AG10803 (cell line): Measurements from ENCODE around the gene MYCL.

ENCODE experiments used
- DNase-seq: peaks from one replicate; pipeline ENCODE4 v3.0.0; 2010; ENCODE audit warnings: low read depth
- H3K4me3 ChIP-seq: 2 replicates; pipeline ENCODE4 v1.5.1; 2011; ENCODE audit warnings: mild to moderate bottlenecking, low read length, control low read depth
- TF ChIP-seq, protein P1 (sequence below): conservative IDR thresholded peaks from 2 replicates; pipeline ENCODE4 v1.5.1; 2011; ENCODE audit warnings: mild to moderate bottlenecking, low read length, control low read depth, inconsistent platforms

The MYCL gene

DNA sequence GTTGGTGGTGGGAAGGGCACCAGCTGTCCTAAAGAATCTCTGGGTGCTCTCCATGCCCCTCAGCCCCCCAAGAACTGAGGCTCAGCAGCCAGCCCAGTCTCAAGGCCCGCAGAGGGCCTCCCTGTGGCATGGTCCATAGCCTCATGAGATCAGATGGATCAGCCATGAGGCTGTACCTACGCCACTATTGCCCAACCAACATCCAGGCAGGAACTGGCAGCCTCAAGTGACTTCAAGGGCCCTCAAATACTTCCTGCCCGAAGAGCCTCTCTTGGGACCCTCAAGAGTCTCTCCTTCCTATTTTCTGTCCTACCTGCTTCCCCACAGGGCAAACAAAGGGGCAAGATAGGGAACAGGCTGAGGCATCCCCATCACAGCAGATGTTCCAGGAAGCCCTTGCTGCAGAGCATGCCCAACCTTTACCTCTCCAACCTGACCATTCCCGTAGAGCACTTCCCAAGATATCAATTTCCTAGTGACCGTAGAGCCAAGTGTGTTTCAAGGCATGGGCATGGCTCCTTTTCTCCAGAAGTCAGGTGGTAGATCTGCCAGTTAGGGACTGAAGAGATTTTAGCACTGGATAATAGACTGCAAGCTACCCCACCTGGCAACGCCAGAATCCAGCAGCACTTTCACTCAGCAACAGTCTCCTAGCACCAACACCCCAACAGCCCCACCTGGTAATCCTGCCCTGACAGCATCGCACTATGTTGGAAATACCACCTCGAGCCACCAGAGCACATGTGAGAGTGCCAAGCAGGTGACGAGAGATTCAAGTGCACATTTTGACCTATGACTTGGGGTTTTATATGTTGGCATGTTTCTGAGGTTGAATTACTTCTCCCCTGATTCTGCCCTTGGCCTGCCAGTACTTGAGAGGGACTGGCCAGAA lies 39.5 kb upstream of the MYCL start:
- H3K4me3 ChIP-seq, result no peak overlapping the region
- DNase-seq, result no peak
- TF ChIP-seq, protein P1, sequence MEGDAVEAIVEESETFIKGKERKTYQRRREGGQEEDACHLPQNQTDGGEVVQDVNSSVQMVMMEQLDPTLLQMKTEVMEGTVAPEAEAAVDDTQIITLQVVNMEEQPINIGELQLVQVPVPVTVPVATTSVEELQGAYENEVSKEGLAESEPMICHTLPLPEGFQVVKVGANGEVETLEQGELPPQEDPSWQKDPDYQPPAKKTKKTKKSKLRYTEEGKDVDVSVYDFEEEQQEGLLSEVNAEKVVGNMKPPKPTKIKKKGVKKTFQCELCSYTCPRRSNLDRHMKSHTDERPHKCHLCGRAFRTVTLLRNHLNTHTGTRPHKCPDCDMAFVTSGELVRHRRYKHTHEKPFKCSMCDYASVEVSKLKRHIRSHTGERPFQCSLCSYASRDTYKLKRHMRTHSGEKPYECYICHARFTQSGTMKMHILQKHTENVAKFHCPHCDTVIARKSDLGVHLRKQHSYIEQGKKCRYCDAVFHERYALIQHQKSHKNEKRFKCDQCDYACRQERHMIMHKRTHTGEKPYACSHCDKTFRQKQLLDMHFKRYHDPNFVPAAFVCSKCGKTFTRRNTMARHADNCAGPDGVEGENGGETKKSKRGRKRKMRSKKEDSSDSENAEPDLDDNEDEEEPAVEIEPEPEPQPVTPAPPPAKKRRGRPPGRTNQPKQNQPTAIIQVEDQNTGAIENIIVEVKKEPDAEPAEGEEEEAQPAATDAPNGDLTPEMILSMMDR, result no peak

DNA sequence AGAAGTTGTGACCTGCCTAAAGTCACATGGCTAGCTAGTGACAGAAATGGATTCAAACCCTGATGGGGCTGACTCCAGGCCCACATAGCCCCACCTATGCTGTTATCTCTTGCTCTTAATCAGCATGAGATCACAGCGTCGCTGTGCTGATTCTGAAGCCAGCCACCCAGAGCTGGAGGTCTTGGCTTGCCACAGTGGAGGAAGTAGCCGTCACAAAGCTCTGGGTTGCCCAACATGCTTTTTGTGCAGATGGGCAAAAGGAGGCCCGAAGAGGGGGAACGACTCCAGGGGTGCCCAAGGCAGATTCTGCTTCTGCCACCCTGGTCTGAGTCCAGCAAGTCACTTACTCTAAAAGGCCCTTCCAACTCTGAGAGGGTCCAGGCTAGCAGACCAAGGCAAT lies 38.5 kb upstream of the MYCL start:
- H3K4me3 ChIP-seq, result no peak overlapping the region
- DNase-seq, result no peak
- TF ChIP-seq, protein P1, result no peak

DNA sequence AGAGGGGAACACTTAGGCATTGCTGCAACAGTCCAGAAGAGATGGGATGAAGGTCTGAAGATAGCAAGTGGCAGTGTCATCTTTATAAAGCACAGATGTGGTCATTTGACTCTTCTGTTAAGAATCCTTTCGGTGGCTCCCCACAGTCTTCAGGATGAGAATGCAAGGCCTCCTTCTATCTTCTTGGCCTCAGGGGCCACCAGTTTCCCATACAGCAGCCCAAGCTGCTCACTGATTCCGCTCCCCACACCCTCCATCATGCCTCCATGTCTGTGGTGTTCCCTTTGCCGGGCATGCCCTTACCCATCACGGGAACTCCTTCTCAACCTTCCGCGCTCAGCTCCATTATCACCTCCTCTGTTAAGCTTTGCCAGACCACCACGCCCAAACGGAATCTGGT lies 37.1 kb upstream of the MYCL start:
- no peak overlapping the region for H3K4me3 ChIP-seq
- TF ChIP-seq, protein P1, result no peak
- no peak for DNase-seq

DNA sequence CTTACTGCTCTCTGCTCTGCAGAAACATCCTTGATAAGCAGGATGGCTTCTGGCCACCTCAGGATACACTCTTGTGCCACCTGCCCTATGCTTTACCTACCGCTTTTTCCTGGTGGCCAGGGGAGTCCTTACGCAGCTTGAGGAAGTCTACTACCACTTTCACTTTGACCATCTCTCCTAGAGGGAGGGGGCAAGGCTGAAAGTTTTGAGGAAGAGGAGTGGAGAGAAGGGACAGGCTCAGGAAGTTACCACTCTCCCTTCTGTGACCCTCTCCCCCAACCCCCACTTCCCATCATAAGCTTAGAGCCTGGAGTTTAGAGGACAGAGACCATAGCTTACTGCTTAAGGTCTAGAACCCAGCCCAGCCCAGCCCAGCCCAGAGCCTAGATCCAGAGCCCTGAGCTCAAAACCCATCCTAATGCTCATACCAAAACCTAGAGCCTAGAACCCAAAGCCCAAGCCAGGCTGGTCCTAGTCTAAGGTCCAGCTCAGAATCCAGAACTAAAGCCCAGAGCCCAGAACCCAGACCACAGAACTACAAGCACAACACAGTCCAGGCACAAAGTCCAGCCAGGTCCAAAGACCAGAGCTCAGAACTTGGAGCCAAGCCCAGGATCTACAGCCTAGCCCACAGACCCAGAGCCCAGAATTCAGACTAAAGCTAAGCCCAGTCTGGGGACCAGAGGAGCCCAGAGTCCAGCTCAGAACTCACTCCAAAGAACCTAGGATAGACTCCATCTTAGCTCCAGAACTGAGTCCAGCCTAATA lies 35.2 kb upstream of the MYCL start:
- DNase-seq, result no peak

DNA sequence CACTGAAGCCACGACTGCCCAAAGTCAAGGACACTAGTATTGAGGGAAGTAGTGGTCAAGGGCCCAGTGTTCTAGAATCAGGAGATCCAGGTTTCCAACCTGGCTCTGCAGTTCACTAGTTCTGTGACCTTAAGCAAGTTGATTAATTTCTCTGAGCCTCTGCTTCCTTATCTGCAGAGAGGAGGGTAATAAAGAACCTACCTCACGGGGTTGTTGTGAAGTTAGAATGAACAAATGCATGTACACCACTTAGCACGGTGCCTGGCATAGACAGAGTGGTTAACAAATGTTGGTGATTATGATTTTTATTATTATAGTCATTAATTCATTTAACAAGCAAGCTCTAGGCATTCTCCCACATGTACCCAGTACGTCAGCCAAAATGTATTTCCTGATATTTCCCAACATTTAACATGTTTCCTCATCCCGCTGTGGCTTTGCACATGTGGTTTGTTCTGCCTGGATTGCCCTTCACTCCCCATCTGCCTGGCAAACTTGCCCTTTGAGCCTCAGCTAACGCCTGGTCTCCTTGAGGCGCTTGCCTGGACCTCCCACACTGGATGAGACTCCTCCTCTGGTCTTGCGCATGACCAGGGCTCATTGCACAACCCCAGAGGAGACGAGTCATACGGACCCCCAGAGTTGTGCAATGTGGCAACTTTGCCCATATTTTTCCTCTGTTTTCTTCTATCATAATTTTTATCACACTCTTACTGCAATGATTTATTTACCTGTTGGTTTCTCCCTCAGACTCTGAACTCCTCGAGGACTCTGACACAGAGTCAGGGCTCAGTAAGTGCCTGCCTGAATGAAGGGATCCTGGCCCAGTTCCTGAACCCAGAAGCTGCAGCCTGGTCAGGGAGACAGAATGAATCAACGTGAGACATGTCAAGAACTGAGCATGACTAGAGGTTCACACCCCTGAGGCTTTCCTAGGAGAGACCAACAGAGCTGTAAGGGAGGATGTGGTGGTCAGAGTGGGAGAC lies 32.5 kb upstream of the MYCL start:
- TF ChIP-seq, protein P1, result no peak
- DNase-seq, result peak; percentile 100
- H3K4me3 ChIP-seq, result no peak overlapping the region

More for the DNA sequence above, 35.2 kb upstream of the MYCL start:
- no peak overlapping the region for H3K4me3 ChIP-seq
- TF ChIP-seq, protein P1, result no peak

DNA sequence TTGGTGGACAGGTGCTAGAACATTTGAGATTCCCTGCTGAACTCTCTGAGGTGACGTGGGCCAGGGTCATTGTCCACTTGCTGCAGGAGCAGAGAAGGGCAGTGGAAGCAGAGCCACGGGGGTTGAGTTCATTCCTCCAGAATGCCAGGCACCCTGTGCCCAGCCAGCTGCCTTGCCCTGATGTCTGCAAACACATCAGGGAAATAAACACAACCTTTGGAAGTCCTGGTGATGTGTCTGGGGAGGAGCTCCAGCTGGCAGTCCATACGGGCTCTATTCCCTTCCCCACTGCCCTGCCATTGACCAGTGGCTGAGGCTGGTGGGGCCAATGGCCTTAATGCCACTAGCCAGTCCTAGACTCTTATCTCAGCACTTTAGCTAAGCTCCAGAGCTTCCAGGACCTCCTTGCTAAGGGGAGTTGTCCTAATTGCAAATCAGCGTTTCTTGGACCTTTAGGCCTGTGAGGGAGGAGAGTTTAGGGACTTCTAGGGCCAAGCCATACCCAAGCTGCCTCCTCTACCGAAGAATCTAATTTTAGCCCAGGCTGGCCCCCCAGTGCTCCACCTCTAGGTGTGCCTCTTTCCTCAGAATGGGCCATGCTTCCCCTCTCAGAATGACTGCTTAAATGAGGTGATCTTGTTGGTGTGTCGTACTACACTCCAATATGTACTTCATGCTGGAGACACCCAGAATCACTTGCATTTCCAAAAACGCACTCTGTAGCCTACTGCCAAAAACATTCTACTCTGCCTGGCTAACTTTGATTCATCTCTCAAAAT lies 27.3 kb upstream of the MYCL start:
- no peak for DNase-seq
- TF ChIP-seq, protein P1, result no peak
- no peak overlapping the region for H3K4me3 ChIP-seq
